ENCODE measurements around the gene ARHGEF26. TPM values are rescaled to one million over a fixed set of nuclear protein-coding genes. Genes with fewer than 3 reads are reported as not detected.

The ARHGEF26 gene
- total RNA-seq, 1 donor from 2014 or later, result 23.9 TPM

GRCh38 chr3:154142608-154143007 lies 21.4 kb downstream of the ARHGEF26 start:
- DNase-seq (ENCODE audit: low spot score) (no peak), ATAC-seq (no peak)
- intact Hi-C loops (cut with DNase I), result no loop called here

DNA sequence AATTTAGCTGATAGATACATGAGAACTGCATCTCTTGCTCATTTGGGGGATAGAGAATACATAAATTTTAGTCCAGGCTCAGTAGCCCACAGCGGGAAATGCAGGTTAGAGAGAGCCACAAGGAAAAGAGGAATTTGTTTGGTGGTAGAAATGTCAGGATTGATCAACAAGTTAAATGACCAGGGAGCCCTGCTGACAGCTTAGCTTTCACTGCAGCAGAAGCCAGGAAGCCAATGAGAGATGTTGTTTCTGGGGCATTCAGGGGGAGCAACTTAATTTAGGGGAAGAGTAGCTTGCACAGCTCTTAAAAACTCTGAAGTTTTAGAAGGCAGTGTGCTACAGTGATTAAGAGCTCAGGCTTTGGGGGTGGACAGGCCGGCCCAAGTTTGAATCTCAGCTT lies 22.7 kb downstream of the ARHGEF26 start:
- DNase-seq (ENCODE audit: low spot score) (no peak), ATAC-seq (no peak)
- intact Hi-C loops (cut with DNase I), result no loop called here

DNA sequence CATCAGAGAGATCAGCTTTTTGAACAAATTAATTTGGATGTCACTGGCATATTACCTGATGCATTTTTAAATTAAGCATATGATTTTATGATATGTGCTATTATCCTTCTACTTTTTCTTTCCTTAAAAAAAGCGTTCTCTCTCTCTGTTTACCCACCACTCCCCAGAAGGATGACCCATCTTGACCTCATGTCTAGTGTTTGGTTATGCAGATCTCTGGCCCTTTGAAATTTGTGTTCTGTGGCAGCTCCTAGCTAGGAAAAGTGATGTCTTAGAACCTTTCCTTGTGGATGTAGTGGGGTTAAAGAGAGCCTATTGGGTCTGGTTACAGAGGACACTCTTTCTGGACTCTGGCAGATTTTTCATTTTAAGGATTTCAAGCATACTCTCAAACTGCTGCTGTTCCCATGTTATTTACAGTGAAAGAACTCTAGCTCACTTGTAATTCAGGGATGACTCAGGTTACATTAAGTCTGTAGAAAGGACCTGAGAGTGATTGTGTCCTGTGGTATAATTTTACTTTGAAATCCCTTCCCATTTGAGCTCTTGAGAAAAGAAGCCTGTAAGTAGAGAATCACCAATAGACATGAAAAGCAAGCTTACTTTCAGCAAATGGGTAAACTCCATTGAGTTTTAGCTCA lies 23.8 kb downstream of the ARHGEF26 start:
- DNase-seq (ENCODE audit: low spot score) (no peak), ATAC-seq (no peak)
- intact Hi-C loops (cut with DNase I), result no loop called here

DNA sequence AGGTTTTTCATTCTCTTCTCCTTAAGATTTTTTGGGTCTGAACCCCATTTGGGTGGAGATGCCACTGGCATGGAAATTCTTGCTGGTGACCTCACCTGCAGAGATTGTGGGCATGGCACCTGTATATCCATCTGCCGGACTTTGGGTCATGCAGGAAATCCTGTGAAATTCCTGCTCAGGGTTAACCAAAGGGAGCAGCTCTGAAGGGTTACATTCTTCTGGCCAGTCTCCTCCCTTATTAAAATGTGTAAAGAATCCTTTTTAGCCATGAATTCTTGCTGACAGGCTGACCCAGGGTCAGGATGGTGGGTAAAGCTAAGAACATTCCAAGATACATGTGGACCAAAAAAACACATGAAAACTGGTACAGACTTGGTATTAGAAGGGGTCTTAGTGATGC lies 27.4 kb downstream of the ARHGEF26 start:
- DNase-seq (ENCODE audit: low spot score) (no peak), ATAC-seq (no peak)
- intact Hi-C loops (cut with DNase I), result no loop called here

GRCh38 chr3:154149286-154149685 lies 28.1 kb downstream of the ARHGEF26 start:
- ATAC-seq (no peak), DNase-seq (ENCODE audit: low spot score) (no peak)
- intact Hi-C loops (cut with DNase I), result no loop called here

- intact Hi-C loops (cut with DNase I), result no loop called here
- ATAC-seq (no peak), DNase-seq (ENCODE audit: low spot score) (no peak)
Observed at GRCh38 chr3:154151969-154152368, 30.8 kb downstream of the ARHGEF26 start.

DNA sequence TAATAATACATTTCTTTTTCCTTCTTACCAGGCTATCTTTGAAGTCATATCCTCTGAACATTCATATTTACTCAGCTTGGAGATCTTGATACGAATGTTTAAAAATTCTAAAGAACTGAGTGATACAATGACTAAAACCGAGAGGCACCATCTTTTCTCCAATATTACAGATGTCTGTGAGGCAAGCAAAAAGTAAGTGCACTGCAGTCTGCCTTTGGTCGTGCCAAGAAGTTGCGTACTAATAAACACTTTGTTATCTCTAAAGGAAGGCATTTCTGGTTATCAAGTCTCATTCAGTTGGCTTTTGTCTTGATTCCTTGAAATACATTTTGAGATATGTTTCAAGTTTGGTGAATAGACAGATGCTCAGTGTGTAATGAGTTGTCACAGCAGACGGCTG lies 31.6 kb downstream of the ARHGEF26 start:
- intact Hi-C loops (cut with DNase I), result no loop called here
- no peak for ATAC-seq
- no peak for DNase-seq (ENCODE audit: low spot score)

GRCh38 chr3:154156530-154156929 lies 35.3 kb downstream of the ARHGEF26 start:
- ATAC-seq (no peak), DNase-seq (ENCODE audit: low spot score) (no peak)
- intact Hi-C loops (cut with DNase I), result no loop called here

GRCh38 chr3:154161806-154162205 lies 40.6 kb downstream of the ARHGEF26 start:
- intact Hi-C loops (cut with DNase I), result no loop called here
- ATAC-seq (no peak), DNase-seq (ENCODE audit: low spot score) (no peak)

GRCh38 chr3:154164387-154164786 lies 43.2 kb downstream of the ARHGEF26 start:
- ATAC-seq (no peak), DNase-seq (ENCODE audit: low spot score) (no peak)
- intact Hi-C loops (cut with DNase I), result no loop called here

GRCh38 chr3:154168998-154169795 lies 48.0 kb downstream of the ARHGEF26 start:
- no peak for ATAC-seq
- intact Hi-C loops (cut with DNase I), result no loop called here

GRCh38 chr3:154169796-154170110 lies 48.6 kb downstream of the ARHGEF26 start:
- no peak for ATAC-seq
- DNase-seq (ENCODE audit: low spot score), result no peak
- intact Hi-C loops (cut with DNase I), result loop anchor here (5.0 kb wide), 1 partner anchor 547 kb away; no protein-coding TSS in a partner anchor

More at GRCh38 chr3:154168998-154169795, 48.0 kb downstream of the ARHGEF26 start:
- no peak for DNase-seq (ENCODE audit: low spot score)

DNA sequence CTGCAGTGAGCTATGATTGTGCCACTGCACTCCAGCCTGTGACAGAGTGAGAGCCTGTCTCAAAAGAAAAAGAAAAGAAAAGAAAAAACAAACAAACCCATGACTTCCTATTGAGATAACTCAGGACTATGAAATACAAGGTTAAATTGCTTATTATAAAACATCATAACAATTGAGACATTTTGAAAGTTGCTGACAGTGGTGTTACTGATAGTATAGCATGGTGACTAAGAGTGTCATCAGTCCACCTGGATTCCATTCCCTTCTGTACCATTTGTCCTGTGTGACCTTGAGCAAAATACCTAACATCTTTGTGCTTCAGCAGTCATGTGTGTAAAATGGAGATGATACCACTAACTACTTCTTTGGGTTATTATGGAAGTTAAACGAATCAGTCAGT lies 49.1 kb downstream of the ARHGEF26 start:
- intact Hi-C loops (cut with DNase I), result loop anchor here (5.0 kb wide), 1 partner anchor 548 kb away; no protein-coding TSS in a partner anchor
- DNase-seq (ENCODE audit: low spot score) (no peak), ATAC-seq (no peak)

- DNase-seq (ENCODE audit: low spot score) (no peak), ATAC-seq (no peak)
- intact Hi-C loops (cut with DNase I), result no loop called here
Observed at GRCh38 chr3:154175041-154175440, 53.9 kb downstream of the ARHGEF26 start.

- ATAC-seq (no peak), DNase-seq (ENCODE audit: low spot score) (no peak)
- intact Hi-C loops (cut with DNase I), result no loop called here
Observed at GRCh38 chr3:154176036-154176435, 54.8 kb downstream of the ARHGEF26 start.

GRCh38 chr3:154177406-154177805 lies 56.2 kb downstream of the ARHGEF26 start:
- intact Hi-C loops (cut with DNase I), result no loop called here
- DNase-seq (ENCODE audit: low spot score) (no peak), ATAC-seq (no peak)

DNA sequence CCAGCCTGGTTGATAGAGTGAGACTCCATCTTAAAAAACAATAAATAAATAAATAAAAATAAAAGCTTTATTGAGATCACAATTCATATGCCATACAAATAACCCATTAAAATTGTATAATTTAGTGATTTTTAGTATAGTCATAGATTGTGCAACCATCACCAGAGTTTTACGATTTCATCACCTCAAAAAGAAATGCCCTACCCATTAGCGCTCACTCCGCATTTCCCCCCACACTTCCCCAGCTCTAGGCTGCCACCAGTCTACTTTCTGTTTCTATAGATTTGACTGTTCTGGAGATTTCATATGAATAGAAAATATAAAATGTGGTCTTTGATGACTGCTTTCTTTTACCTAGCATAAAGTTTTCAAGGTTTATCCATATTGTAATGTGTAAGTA lies 57.0 kb downstream of the ARHGEF26 start:
- no peak for ATAC-seq
- DNase-seq (ENCODE audit: low spot score), result no peak
- intact Hi-C loops (cut with DNase I), result no loop called here

DNA sequence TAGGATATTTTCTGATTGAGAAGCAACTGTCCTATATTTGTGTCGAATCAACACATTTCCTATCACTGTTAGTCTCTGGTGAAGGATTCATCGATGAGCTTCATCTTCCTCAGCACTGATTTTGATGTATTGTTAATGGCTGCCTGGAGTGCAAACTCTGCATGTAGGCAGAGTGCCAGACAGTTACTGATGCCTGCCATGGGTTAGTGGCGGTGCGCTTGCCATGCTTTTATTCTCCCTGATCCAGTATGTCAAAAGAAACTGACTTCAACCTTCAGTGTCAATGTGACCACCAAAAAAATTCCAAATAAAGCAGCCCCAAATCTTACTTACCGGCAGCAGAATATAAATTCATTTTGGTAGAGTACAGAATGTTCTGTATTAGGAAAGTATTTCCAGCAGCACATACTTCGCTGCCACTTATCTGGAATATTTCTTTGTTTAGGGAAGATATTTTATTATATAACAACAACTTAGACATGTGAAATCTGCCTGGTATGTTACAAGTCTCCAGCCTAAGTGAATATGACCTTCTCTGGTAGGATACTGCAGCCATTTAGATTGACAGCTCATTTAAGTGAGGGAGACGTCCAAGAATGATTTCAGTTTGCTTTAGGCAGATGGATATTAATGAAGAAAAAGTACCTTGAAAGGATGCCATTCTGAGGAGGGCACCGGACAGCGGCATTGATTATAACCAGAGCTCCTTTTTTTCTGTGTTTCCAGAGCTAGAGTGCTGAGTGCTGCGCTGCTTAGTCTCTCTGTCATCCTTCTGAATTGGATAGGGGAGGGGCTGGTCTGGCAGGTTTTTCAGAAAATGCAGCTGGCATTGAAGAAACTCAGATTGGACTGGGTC lies 59.9 kb downstream of the ARHGEF26 start:
- intact Hi-C loops (cut with DNase I), result no loop called here
- no peak for ATAC-seq
- DNase-seq (ENCODE audit: low spot score), result no peak

DNA sequence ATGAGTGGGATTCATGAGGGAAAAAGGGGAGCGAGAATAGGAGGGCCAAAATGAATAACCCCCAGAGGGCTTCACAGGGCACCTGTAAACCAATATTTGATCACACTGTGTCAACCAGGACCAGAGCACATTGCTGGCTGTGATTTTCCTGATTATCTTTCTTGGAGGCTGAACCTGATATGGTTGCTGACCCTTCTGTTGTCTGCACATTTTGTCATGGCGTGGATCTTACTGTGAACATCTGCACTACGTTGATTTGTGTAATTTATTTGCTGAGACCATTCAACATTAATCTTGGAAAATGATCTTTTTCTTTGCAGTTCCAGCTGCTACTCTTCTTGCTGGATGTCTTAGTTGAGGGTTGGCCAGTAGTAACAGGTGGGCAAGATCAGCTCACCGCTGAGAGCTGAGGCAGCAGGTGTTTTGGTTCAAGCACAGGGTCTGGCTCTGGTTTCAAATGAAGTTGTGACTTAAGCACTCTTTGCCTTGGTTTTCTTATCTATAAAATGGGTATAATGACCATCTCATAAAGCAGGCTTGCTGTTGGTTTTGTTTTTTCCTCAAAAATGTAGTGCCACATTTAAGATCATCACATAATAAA lies 61.2 kb downstream of the ARHGEF26 start:
- intact Hi-C loops (cut with DNase I), result no loop called here
- no peak for DNase-seq (ENCODE audit: low spot score)

More for the DNA sequence above, 61.2 kb downstream of the ARHGEF26 start:
- ATAC-seq, result no peak
